Measurements from ENCODE around the gene PODXL. TPM values are rescaled to one million over a fixed set of nuclear protein-coding genes. Genes with fewer than 3 reads are reported as not detected.

Gene PODXL
- total RNA-seq, 1 donor from 2014 or later: 160 TPM

DNA sequence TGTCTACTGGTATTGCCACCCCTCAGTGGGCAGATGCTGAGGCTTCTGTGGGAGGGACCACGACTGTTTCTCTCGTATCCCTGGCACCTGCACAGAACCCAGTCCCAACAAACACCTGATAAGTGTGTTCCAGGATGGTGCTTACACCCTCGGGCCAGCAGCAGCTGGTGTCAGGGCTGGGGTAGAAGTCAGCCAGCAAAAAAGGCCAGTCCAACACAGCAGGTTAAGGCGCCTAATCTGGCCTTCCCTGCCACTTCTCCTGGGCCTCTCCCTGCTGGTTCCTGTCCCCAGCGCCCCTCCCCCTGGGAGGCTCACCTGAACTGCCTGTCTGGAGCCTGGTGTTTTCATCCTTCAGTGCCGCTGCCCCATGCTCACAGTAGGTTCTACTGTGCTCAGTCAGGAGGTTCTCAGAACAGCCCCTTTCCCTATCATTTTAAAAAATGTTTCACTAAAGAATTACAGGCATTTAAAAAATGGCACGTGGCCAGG lies 20.0 kb downstream of the PODXL start:
- H3K36me3 ChIP-seq (ENCODE audit: control insufficient read depth, insufficient read depth, low read length): no peaks in the 10 kb centered on the region
- TF ChIP-seq, protein P1, sequence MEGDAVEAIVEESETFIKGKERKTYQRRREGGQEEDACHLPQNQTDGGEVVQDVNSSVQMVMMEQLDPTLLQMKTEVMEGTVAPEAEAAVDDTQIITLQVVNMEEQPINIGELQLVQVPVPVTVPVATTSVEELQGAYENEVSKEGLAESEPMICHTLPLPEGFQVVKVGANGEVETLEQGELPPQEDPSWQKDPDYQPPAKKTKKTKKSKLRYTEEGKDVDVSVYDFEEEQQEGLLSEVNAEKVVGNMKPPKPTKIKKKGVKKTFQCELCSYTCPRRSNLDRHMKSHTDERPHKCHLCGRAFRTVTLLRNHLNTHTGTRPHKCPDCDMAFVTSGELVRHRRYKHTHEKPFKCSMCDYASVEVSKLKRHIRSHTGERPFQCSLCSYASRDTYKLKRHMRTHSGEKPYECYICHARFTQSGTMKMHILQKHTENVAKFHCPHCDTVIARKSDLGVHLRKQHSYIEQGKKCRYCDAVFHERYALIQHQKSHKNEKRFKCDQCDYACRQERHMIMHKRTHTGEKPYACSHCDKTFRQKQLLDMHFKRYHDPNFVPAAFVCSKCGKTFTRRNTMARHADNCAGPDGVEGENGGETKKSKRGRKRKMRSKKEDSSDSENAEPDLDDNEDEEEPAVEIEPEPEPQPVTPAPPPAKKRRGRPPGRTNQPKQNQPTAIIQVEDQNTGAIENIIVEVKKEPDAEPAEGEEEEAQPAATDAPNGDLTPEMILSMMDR (IDR thresholded peaks at IDR 0.05; ENCODE audit: insufficient read depth, low read length, poor library complexity, severe bottlenecking): no peak
- no peaks in the 10 kb centered on the region for H3K27me3 ChIP-seq (ENCODE audit: control insufficient read depth, insufficient read depth, low read length)
- DNase-seq (ENCODE audit: low read depth): no peak
- no peak overlapping the region for H3K4me3 ChIP-seq (ENCODE audit: low read depth, low read length)

DNA sequence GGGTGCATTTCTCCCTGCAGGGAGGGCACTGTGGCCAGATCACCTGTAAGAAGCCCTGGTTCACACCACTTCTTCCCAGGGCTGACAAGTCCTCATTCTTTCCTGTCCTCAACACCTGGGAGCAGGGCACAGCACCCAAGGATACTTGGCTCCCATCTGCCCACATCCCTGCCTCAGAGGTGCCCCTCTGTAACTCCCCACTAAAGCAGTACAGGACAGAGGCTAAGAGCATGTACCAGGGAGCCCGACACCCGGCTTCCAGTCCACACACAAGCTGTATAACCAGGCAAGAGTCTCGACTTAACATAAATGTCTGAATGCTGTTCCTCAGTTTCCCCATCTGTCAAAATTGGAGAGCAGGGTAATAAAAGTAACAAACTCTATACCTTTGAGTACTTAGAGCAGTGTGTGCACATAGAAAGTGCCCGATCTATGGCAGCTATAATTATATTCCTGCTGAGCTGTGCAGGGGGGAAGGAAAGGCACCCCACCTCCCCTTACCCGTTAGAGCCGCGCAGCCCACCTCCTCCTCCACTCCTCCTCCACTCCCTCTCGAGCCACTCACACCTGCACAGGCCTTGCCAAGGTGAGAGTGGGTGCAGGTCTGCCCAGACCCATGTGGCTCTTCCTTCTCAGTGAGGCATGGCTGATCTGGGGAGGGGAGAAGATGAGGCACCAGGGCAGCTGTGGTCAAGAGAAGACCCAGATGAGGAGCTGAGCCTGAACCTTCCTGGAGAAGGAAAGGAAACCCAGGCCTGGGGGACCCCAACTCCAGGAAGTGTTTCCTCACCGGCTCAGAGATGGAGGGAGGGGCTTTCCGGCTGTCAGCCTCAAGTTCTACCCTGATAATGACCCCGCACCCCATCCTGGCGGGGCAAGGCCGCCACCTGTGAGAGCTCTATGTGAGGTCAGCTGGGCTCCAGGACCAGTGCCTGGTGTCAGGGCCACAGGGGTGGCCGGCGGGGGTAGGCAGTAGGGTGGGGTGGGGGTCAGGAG lies 22.6 kb downstream of the PODXL start:
- Histone ChIP-seq H3K4me3 (ENCODE audit: low read depth, low read length) (no peak overlapping the region), H3K27me3 (ENCODE audit: control insufficient read depth, insufficient read depth, low read length) (no peaks in the 10 kb centered on the region), H3K36me3 (ENCODE audit: control insufficient read depth, insufficient read depth, low read length) (no peaks in the 10 kb centered on the region)
- TF ChIP-seq, protein P1 (IDR thresholded peaks at IDR 0.05; ENCODE audit: insufficient read depth, low read length, poor library complexity, severe bottlenecking): no peak
- DNase-seq (ENCODE audit: low read depth): no peak

DNA sequence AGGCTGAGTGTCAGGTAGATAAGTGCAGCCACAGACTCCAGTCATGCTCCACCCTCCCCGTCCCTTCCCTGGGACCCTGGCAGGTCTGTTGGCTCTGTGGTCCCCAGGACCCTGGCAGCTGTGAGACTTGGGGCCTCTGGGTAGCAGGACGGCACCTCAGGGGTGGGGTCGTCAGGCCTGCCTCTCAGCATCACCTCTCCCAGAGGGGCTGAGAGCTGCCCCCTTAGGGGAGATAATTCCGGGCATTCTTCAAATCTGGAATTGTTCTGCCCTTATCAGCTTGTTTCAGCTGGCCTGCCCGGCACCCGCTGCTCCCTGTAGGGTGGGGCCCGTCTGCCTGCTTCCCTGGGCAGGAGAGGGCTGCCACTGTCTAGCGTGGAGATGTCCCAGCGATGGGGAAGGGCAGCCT lies 23.3 kb downstream of the PODXL start:
- DNase-seq (ENCODE audit: low read depth): no peak
- no peak overlapping the region for H3K4me3 ChIP-seq (ENCODE audit: low read depth, low read length)
- H3K36me3 ChIP-seq (ENCODE audit: control insufficient read depth, insufficient read depth, low read length): no peaks in the 10 kb centered on the region
- no peaks in the 10 kb centered on the region for H3K27me3 ChIP-seq (ENCODE audit: control insufficient read depth, insufficient read depth, low read length)
- TF ChIP-seq, protein P1 (IDR thresholded peaks at IDR 0.05; ENCODE audit: insufficient read depth, low read length, poor library complexity, severe bottlenecking): no peak

DNA sequence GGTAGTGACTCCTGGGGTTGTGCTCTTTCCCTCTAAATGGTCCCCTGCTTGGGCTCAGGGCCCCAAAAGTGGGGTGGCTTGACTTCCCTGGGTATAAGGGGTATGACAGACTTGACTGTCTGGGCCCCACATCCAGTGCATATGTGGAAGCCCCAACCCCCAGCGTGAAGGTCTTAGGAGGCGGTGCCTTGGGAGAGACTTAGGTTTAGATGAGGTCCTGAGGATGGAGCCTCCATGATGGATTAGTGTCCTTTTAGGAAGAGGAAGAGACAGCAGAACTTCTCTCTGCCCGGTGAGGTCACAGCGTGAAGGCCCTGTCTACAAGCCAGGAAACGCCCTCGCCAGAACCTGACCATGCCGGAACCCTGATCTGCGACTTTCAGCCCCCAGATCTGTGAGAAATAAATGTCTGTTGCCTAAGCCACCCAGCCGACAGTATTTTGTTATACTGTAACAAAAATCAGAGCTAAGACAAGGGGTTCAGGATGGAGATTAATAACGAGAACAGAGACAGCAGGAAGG lies 23.8 kb downstream of the PODXL start:
- DNase-seq (ENCODE audit: low read depth): no peak
- no peaks in the 10 kb centered on the region for H3K36me3 ChIP-seq (ENCODE audit: control insufficient read depth, insufficient read depth, low read length)
- H3K27me3 ChIP-seq (ENCODE audit: control insufficient read depth, insufficient read depth, low read length): no peaks in the 10 kb centered on the region
- H3K4me3 ChIP-seq (ENCODE audit: low read depth, low read length): no peak overlapping the region
- TF ChIP-seq, protein P1 (IDR thresholded peaks at IDR 0.05; ENCODE audit: insufficient read depth, low read length, poor library complexity, severe bottlenecking): no peak

DNA sequence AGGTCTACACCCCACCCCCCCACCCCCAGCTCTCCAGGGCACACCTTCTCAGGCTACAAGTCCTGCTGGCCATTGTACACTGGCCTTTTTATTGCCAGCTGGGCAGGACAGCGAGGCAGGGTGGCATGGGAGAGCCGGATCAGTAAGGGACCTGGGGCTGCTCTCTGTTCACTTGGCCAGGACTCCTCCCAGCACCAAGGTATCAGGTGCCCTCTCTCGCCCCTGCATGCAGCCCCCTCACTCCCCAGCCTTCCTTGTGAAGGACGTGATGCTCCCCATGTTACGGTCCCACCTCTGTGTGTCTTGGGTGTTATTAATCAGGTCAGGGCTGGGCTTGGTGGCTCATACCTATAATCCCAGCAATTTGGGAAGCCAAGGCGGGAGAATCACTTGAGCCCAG lies 26.3 kb downstream of the PODXL start:
- TF ChIP-seq, protein P1 (IDR thresholded peaks at IDR 0.05; ENCODE audit: insufficient read depth, low read length, poor library complexity, severe bottlenecking): no peak
- no peak for DNase-seq (ENCODE audit: low read depth)
- no peaks in the 10 kb centered on the region for H3K27me3 ChIP-seq (ENCODE audit: control insufficient read depth, insufficient read depth, low read length)
- H3K36me3 ChIP-seq (ENCODE audit: control insufficient read depth, insufficient read depth, low read length): no peaks in the 10 kb centered on the region
- H3K4me3 ChIP-seq (ENCODE audit: low read depth, low read length): no peak overlapping the region

Measured in kidney epithelial cell (primary cell).